Heart left ventricle (tissue), 16 donors: ENCODE data around the gene RFWD3. TPM values are rescaled to one million over a fixed set of nuclear protein-coding genes. Genes with fewer than 3 reads are reported as not detected.

Experiments used
- ATAC-seq, 4 donors: fragments of 200-7000 bp; cut with Tn5 transposase; one replicate each; pipeline ENCODE4 v1.9.1; 2020 to 2022; ENCODE audit warnings: moderate library complexity in 4 of 4, mild to moderate bottlenecking in 3 of 4, moderate number of reproducible peaks in 1 of 4
- DNase-seq, 5 donors: peaks; one replicate each; pipeline ENCODE4 v3.0.0-alpha.2; 2020
- H3K27ac ChIP-seq, 12 donors: fragments of 200-600 bp; sonication (generic) in 4 of 12; one replicate each; pipeline versions ENCODE4 v1.5.0 to v1.8.0; 2016 to 2022; ENCODE audit warnings: mild to moderate bottlenecking in 2 of 12
- H3K27me3 ChIP-seq, 9 donors: fragments of 200-600 bp; sonication (generic) in 2 of 9; one replicate each; pipeline versions ENCODE4 v1.5.1 to v1.8.0; 2016 to 2022; ENCODE audit warnings: mild to moderate bottlenecking in 3 of 9
- H3K36me3 ChIP-seq, 9 donors: fragments of 200-600 bp; sonication (generic) in 2 of 9; one replicate each; pipeline versions ENCODE4 v1.5.0 to v1.8.0; 2018 to 2022; ENCODE audit warnings: mild to moderate bottlenecking in 2 of 9
- H3K4me1 ChIP-seq, 12 donors: fragments of 200-600 bp; sonication (generic) in 4 of 12; one replicate each; pipeline versions ENCODE4 v1.5.0 to v1.8.0; 2016 to 2022; ENCODE audit warnings: mild to moderate bottlenecking in 3 of 12
- H3K4me3 ChIP-seq, 12 donors: fragments of 200-600 bp; sonication (generic) in 4 of 12; one replicate each; pipeline versions ENCODE4 v1.5.0 to v1.8.0; 2017 to 2022; ENCODE audit warnings: mild to moderate bottlenecking in 9 of 12, moderate library complexity in 4 of 12
- H3K9me3 ChIP-seq, 12 donors: fragments of 200-600 bp; sonication (generic) in 4 of 12; one replicate each; pipeline versions ENCODE4 v1.5.0 to v1.8.0; 2016 to 2022; ENCODE audit warnings: mild to moderate bottlenecking in 1 of 12
- CTCF ChIP-seq, 12 donors: fragments of 200-600 bp; sonication (generic) in 4 of 12; IDR thresholded peaks; one replicate each; pipeline versions ENCODE4 v1.5.0 to v1.8.0; 2018 to 2022; ENCODE audit warnings: antibody characterized with exemption in 12 of 12, mild to moderate bottlenecking in 5 of 12
- POLR2A ChIP-seq, 2 donors: fragments of 450-650 bp; IDR thresholded peaks; one replicate each; pipeline ENCODE4 v1.6.1; 2017; ENCODE audit warnings: antibody characterized with exemption in 2 of 2, mild to moderate bottlenecking in 2 of 2, moderate library complexity in 2 of 2
- WGBS, 4 donors: extraction: QIAGEN DNeasy Blood & Tissue Kit in 2 of 4; methylation state at CpG; one replicate each; pipeline versions ENCODE4 v1.1.5 to v1.1.7; 2013 to 2018; 5-methylcytosine and 5-hydroxymethylcytosine counted together
- intact Hi-C, 10 donors: fragments of 100-400 bp; cut with DNase I; formaldehyde crosslinking; loops; one replicate each; pipeline versions ENCODE4 v1.11.1 to v1.14.2; 2022
- polyA plus RNA-seq, 2 donors: library from polyadenylated mRNA; stranded (reverse); fragments of 200-250 nt; gene quantifications; one replicate each; pipeline ENCODE4 v1.2.3, GENCODE V29; 2013
- total RNA-seq, 9 donors: library from RNA; depleted of rRNA in 2 of 9; stranded (reverse); fragments of >200 nt in 2 of 9; fragmentation: NEBNext Ultra II Directional in 3 of 9; extraction: Animal tissue kit (Norgen Biotek cat#: 25700) in 3 of 9; gene quantifications; one replicate each; pipeline versions ENCODE4 v1.1.0 to v1.2.4, GENCODE V29; 2016 to 2023
- donor health status: ischemic (EF 13 %, LVEDD 7.1; RV severe dilation, severe dysfunction).
- donor health status: healthy with polysubstance abuse.
- donor health status: DM: no; HTN: yes; CAD: no.
- donor health status: DM: no; HTN: no; CAD: no.
- donor health status: ischemic (EF 25% LVEDD 6.9; RV normal size, moderate dysfunction).
- donor health status: ischemic (EF 25% LVEDD 5.7; RV mildly dilated, moderate dysfunction).
- donor health status: healthy.
- donor health status: DM: yes; HTN: yes; CAD: no.
- donor health status: ischemic (EF 35%, LVEDD 5.7; RV mildly dilated, moderate dysfunction).
- donor health status: nonischemic (EF 11% LVEDD 7.7; RV severe dilation, severe dysfunction).
- donor health status: DM: yes; HTN: yes; CAD: no.
- donor health status: PGD.
- donor health status: ischemic (EF 29% LVEDD 5.4; RV normal size, mild dysfunction).
- donor health status: nonischemic (EF 23%, LVEDD 6.1; RV moderate dilation, normal function).

Gene RFWD3
- total and polyA plus RNA-seq, 11 donors, result 3.3 to 14.4 (median 5.1) TPM

- intact Hi-C loops, result loop anchor here in 1 of 10 donors (2.0 kb wide), 1 partner anchor 35 kb away; the partner anchor contains the start of gene MLKL
- WGBS, 4 donors, result 8 to 13% (median 13%) methylated on average over 8 of the region's 8 CpGs
- no peak for ATAC-seq
- no peak for DNase-seq
- Histone ChIP-seq H3K27me3 (no peaks in the 10 kb centered on the region), H3K4me1 (peaks cover 0 to 20% (median 8%) of the 10 kb centered on the region in 12 donors), H3K36me3 (peaks cover 0 to 38% (median 31%) of the 10 kb centered on the region in 9 donors), H3K9me3 (no peaks in the 10 kb centered on the region), H3K27ac (peak overlapping the region in 7 of 12 donors; percentile 54 to 78 (median 71)), H3K4me3 (peak overlapping the region; percentile 61 to 99 (median 81))
- TF ChIP-seq CTCF (IDR thresholded peaks at IDR 0.05) (no peak), POLR2A (IDR thresholded peaks at IDR 0.05) (no peak)
Measured at GRCh38 chr16:74666010-74666421, 661 bp downstream of the RFWD3 start.

GRCh38 chr16:74661064-74661463 is 5.6 kb downstream of the RFWD3 start:
- no peak for ATAC-seq
- intact Hi-C loops, result no loop called here
- Histone ChIP-seq H3K36me3 (peaks cover 0 to 82% (median 76%) of the 10 kb centered on the region in 9 donors), H3K27ac (no peak overlapping the region), H3K4me3 (no peak overlapping the region), H3K9me3 (no peaks in the 10 kb centered on the region), H3K4me1 (peaks cover 0 to 45% (median 6%) of the 10 kb centered on the region in 12 donors), H3K27me3 (no peaks in the 10 kb centered on the region)
- 90 to 93% (median 91%) methylated on average over 5 of the region's 5 CpGs for WGBS, 4 donors
- TF ChIP-seq CTCF (IDR thresholded peaks at IDR 0.05) (no peak), POLR2A (IDR thresholded peaks at IDR 0.05) (no peak)
- no peak for DNase-seq

GRCh38 chr16:74660383-74660782 is 6.3 kb downstream of the RFWD3 start:
- peaks cover 0 to 38% (median under 1%) of the 10 kb centered on the region in 12 donors for H3K4me1 ChIP-seq
- ATAC-seq (no peak), DNase-seq (no peak)
- no peaks in the 10 kb centered on the region for H3K9me3 ChIP-seq
- intact Hi-C loops, result no loop called here
- H3K4me3 ChIP-seq, result no peak overlapping the region
- 87 to 93% (median 90%) methylated on average over 4 of the region's 4 CpGs for WGBS, 4 donors
- peaks cover 0 to 88% (median 79%) of the 10 kb centered on the region in 9 donors for H3K36me3 ChIP-seq
- no peak for TF ChIP-seq POLR2A (IDR thresholded peaks at IDR 0.05)
- TF ChIP-seq CTCF (IDR thresholded peaks at IDR 0.05), result no peak
- no peaks in the 10 kb centered on the region for H3K27me3 ChIP-seq
- no peak overlapping the region for H3K27ac ChIP-seq

- Histone ChIP-seq H3K27me3 (no peaks in the 10 kb centered on the region), H3K4me3 (no peak overlapping the region), H3K27ac (peak overlapping the region in 1 of 12 donors; percentile 43), H3K4me1 (peaks cover 0 to 45% (median 0%) of the 10 kb centered on the region in 12 donors), H3K36me3 (peaks cover 0 to 91% (median 74%) of the 10 kb centered on the region in 9 donors), H3K9me3 (no peaks in the 10 kb centered on the region)
- ATAC-seq (no peak), DNase-seq (no peak)
- WGBS, 4 donors, result 90 to 100% (median 93%) methylated on average over 2 of the region's 2 CpGs
- intact Hi-C loops, result no loop called here
- TF ChIP-seq CTCF (IDR thresholded peaks at IDR 0.05), result no peak
- no peak for TF ChIP-seq POLR2A (IDR thresholded peaks at IDR 0.05)
Measured at GRCh38 chr16:74659041-74659440, 7.6 kb downstream of the RFWD3 start.
